ENCODE results near the gene SHQ1. TPM values are rescaled to one million over a fixed set of nuclear protein-coding genes. Genes with fewer than 3 reads are reported as not detected.

SHQ1 gene
- total RNA-seq, 4 donors from 2014 or later = 8.7 to 19.9 (median 12.4) TPM

GRCh38 chr3:72872183-72872582 is 23.9 kb upstream of the SHQ1 start:
- Histone ChIP-seq H3K27me3 (no peaks in the 10 kb centered on the region), H3K4me1 (no peaks in the 10 kb centered on the region), H3K9me3 (no peaks in the 10 kb centered on the region), H3K4me3 (no peak overlapping the region), H3K36me3 (no peaks in the 10 kb centered on the region), H3K27ac (replicated peaks in 1 of 4) (no peak overlapping the region)
- intact Hi-C loops (cut with DNase I) = no loop called here
- 71% methylated on average over 5 of the region's 5 CpGs for WGBS
- DNase-seq (ENCODE audit: extremely low spot score) = no peak
- no peak for TF ChIP-seq POLR2A (IDR thresholded peaks at IDR 0.05; ENCODE audit: low read depth)
- TF ChIP-seq EP300 (IDR thresholded peaks at IDR 0.05) = no peak

- no peaks in the 10 kb centered on the region for H3K36me3 ChIP-seq
- no peaks in the 10 kb centered on the region for H3K4me1 ChIP-seq
- no peaks in the 10 kb centered on the region for H3K9me3 ChIP-seq
- H3K27me3 ChIP-seq = no peaks in the 10 kb centered on the region
- H3K4me3 ChIP-seq = no peak overlapping the region
- 75% methylated on average over 7 of the region's 7 CpGs for WGBS
- TF ChIP-seq POLR2AphosphoS5 (IDR thresholded peaks at IDR 0.05) (no peak), CTCF (IDR thresholded peaks at IDR 0.05) (no peak), EP300 (IDR thresholded peaks at IDR 0.05) (no peak), POLR2A (IDR thresholded peaks at IDR 0.05; ENCODE audit: low read depth) (no peak)
- no peak for DNase-seq (ENCODE audit: extremely low spot score)
- H3K27ac ChIP-seq (replicated peaks in 1 of 4) = no peak overlapping the region
- intact Hi-C loops (cut with DNase I) = no loop called here
Observed at GRCh38 chr3:72862314-72863090, 14.3 kb upstream of the SHQ1 start.

- Histone ChIP-seq H3K27ac (replicated peaks in 1 of 4) (no peak overlapping the region), H3K27me3 (no peaks in the 10 kb centered on the region), H3K4me1 (no peaks in the 10 kb centered on the region), H3K9me3 (no peaks in the 10 kb centered on the region), H3K4me3 (no peak overlapping the region), H3K36me3 (no peaks in the 10 kb centered on the region)
- TF ChIP-seq POLR2A (IDR thresholded peaks at IDR 0.05; ENCODE audit: low read depth) = no peak
- TF ChIP-seq CTCF (IDR thresholded peaks at IDR 0.05) = no peak
- no peak for TF ChIP-seq EP300 (IDR thresholded peaks at IDR 0.05)
- no peak for TF ChIP-seq POLR2AphosphoS5 (IDR thresholded peaks at IDR 0.05)
- intact Hi-C loops (cut with DNase I) = no loop called here
- DNase-seq (ENCODE audit: extremely low spot score) = no peak
- WGBS = 90% methylated on average over 1 of the region's 1 CpG
Observed at GRCh38 chr3:72860846-72861245, 12.6 kb upstream of the SHQ1 start.

DNA sequence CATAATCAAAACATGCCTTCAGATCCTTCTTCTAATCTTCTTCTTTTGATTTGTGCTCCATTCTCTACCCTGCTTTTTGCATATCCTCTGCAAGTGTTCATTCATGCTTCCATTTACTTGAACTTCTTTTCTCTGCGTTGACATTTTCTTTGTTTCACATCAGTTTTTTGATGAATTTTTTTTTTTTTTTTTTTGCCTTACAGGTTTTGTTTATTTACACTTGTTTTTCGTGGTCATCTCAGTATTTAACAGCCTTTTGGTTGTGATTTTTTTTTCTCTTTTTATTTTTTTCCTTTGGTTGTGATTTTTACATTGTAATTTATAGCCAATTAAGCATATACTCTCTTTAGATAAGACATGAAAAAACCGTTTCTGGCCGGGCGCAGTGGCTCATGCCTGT is 11.8 kb upstream of the SHQ1 start:
- intact Hi-C loops (cut with DNase I) = no loop called here
- WGBS = 81% methylated on average over 5 of the region's 5 CpGs
- DNase-seq (ENCODE audit: extremely low spot score) = no peak
- no peak for TF ChIP-seq POLR2AphosphoS5 (IDR thresholded peaks at IDR 0.05)
- no peak for TF ChIP-seq EP300 (IDR thresholded peaks at IDR 0.05)
- TF ChIP-seq CTCF (IDR thresholded peaks at IDR 0.05) = no peak
- TF ChIP-seq POLR2A (IDR thresholded peaks at IDR 0.05; ENCODE audit: low read depth) = no peak
- no peak overlapping the region for H3K27ac ChIP-seq (replicated peaks in 1 of 4)
- no peaks in the 10 kb centered on the region for H3K9me3 ChIP-seq
- H3K4me1 ChIP-seq = no peaks in the 10 kb centered on the region
- H3K36me3 ChIP-seq = no peaks in the 10 kb centered on the region
- H3K27me3 ChIP-seq = no peaks in the 10 kb centered on the region
- H3K4me3 ChIP-seq = no peak overlapping the region

DNA sequence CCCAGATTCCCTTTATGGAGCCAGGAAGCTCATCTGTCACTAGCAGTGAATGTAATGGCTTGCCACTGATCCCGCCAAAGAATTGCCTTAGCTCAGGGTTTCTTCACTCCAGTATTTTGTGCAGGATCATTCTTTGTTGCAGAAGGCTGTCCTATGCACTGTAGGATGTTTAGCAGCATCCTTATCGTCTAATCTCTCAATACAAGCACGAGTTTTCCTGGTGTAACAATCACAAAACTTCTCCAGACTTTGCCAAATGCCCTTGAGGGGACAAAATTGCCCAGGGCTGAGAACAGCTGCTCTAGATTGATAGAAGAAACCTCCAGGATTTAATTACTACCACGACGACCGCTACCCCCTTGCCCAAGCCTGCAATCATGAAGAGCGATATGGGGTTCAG is 6.8 kb upstream of the SHQ1 start:
- peak; percentile 39 for DNase-seq (ENCODE audit: extremely low spot score)
- no peaks in the 10 kb centered on the region for H3K27me3 ChIP-seq
- H3K27ac ChIP-seq (replicated peaks in 1 of 4) = no peak overlapping the region
- H3K4me1 ChIP-seq = peaks cover 0 to 5% (median 0%) of the 10 kb centered on the region in 4 donors
- no peaks in the 10 kb centered on the region for H3K9me3 ChIP-seq
- intact Hi-C loops (cut with DNase I) = loop anchor here (10.0 kb wide), 1 partner anchor 230 kb away; no protein-coding TSS in a partner anchor
- no peak for TF ChIP-seq POLR2AphosphoS5 (IDR thresholded peaks at IDR 0.05)
- TF ChIP-seq POLR2A (IDR thresholded peaks at IDR 0.05; ENCODE audit: low read depth) = no peak
- no peak for TF ChIP-seq EP300 (IDR thresholded peaks at IDR 0.05)
- TF ChIP-seq CTCF (IDR thresholded peaks at IDR 0.05) = no peak
- WGBS = 77% methylated on average over 7 of the region's 7 CpGs
- no peak overlapping the region for H3K4me3 ChIP-seq
- no peaks in the 10 kb centered on the region for H3K36me3 ChIP-seq

Data from esophagus muscularis mucosa (tissue), 4 donors.